Panc1 (cell line): ENCODE measurements around the gene CAMP. TPM values are rescaled to one million over a fixed set of nuclear protein-coding genes. Genes with fewer than 3 reads are reported as not detected.
"Not testable (repeated sequence)": the region's sequence is repeated elsewhere in the genome, so short reads cannot be mapped to it uniquely, and the experiment has no call there.

Experiments
- ATAC-seq: fragments of 200-7000 bp; cut with Tn5 transposase; 2 replicates; pipeline ENCODE4 v1.9.1; 2020; ENCODE audit warnings: mild to moderate bottlenecking, moderate library complexity
- BruUV-seq: library from RNA; stranded (reverse); fragments of 400-500 nt; replicated peaks from 2 replicates; lab custom pipeline; 2021; lab: Mats Ljungman, UMichigan
- CTCF ChIA-PET: fragments of 300-600 bp; sonication (Branson Sonifier 250); formaldehyde crosslinking; loops from one replicate; lab custom pipeline; 2022; ENCODE audit warnings: antibody characterized with exemption; lab: Charles Lee
- POLR2A ChIA-PET: fragments of 300-600 bp; sonication (Branson Sonifier 250); formaldehyde crosslinking; loops from one replicate; lab custom pipeline; 2022; ENCODE audit warnings: antibody characterized with exemption; lab: Charles Lee
- DNase-seq: peaks from one replicate; pipeline ENCODE4 v3.0.0-alpha.2; 2010; ENCODE audit warnings: low read depth, low spot score
- H3K27ac ChIP-seq: 2 replicates; pipeline ENCODE4 v1.5.1; 2011; ENCODE audit warnings: mild to moderate bottlenecking, low read length, inconsistent platforms
- H3K27me3 ChIP-seq: fragments of 200-500 bp; sonication (Bioruptor generic); 2 replicates; pipeline ENCODE4 v1.6.0; 2014; ENCODE audit warnings: low read length, inconsistent platforms; ENCODE audit not compliant: control insufficient read depth, insufficient read depth
- H3K36me3 ChIP-seq: fragments of 200-500 bp; sonication (Bioruptor generic); 2 replicates; pipeline ENCODE4 v1.5.1; 2014; ENCODE audit warnings: inconsistent platforms, mild to moderate bottlenecking, low read length, moderate library complexity; ENCODE audit not compliant: control insufficient read depth, insufficient read depth
- H3K4me1 ChIP-seq: 2 replicates; pipeline ENCODE4 v1.5.1; 2011; ENCODE audit warnings: inconsistent platforms, mild to moderate bottlenecking, low read length, moderate library complexity; ENCODE audit not compliant: control insufficient read depth, insufficient read depth
- H3K4me3 ChIP-seq, 2 experiments: 2 replicates each; pipeline ENCODE4 v1.5.1; 2011 to 2012; ENCODE audit warnings: low read depth in 2 of 2, low read length in 2 of 2, mild to moderate bottlenecking in 2 of 2, inconsistent platforms in 1 of 2, moderate library complexity in 1 of 2
- H3K9me3 ChIP-seq: fragments of 200-500 bp; sonication (Bioruptor generic); 2 replicates; pipeline ENCODE4 v1.5.1; 2014; ENCODE audit warnings: low read depth, mild to moderate bottlenecking, inconsistent platforms, low read length, moderate library complexity; ENCODE audit not compliant: control insufficient read depth, insufficient read depth
- CTCF ChIP-seq: fragments of 450-650 bp; IDR thresholded peaks from 2 replicates; pipeline ENCODE4 v1.5.1; 2017; ENCODE audit warnings: mild to moderate bottlenecking
- POLR2AphosphoS5 ChIP-seq: IDR thresholded peaks from 2 replicates; pipeline ENCODE4 v1.6.1; 2012; ENCODE audit warnings: mild to moderate bottlenecking, low read depth, low read length, moderate library complexity
- REST ChIP-seq, 2 experiments: IDR thresholded peaks; 2 replicates each; pipeline ENCODE4 v1.6.1; 2011 to 2012; ENCODE audit warnings: low read depth in 2 of 2, control low read depth in 1 of 2, low read length in 1 of 2, mild to moderate bottlenecking in 1 of 2, moderate library complexity in 1 of 2; ENCODE audit not compliant: insufficient read depth in 1 of 2
- SIN3A ChIP-seq: IDR thresholded peaks from 2 replicates; pipeline ENCODE4 v1.6.1; 2012; ENCODE audit warnings: low read depth, mild to moderate bottlenecking, low read length, moderate library complexity, borderline replicate concordance; ENCODE audit not compliant: insufficient read depth
- TCF7L2 ChIP-seq: IDR thresholded peaks from 2 replicates; pipeline ENCODE4 v1.6.1; 2011; ENCODE audit warnings: mild to moderate bottlenecking, low read depth, low read length, inconsistent platforms
- in situ Hi-C: cut with HindIII; loops from 2 replicates; pipeline ENCODE4 v1.10.0; 2016; ENCODE audit warnings: low sequenced_read_pairs, low pct_unique_long_range_greater_than_20kb
- intact Hi-C: fragments of 100-400 bp; cut with micrococcal nuclease; formaldehyde crosslinking; loops from one replicate; pipeline ENCODE4 v1.10.0; 2022; ENCODE audit not compliant: unreplicated experiment
- total RNA-seq: library from RNA; stranded (reverse); gene quantifications from one replicate; pipeline ENCODE4 v1.2.1, GENCODE V29; 2021; ENCODE audit not compliant: unreplicated experiment

Gene CAMP
- total RNA-seq, 1 experiment from 2014 or later: not detected

DNA sequence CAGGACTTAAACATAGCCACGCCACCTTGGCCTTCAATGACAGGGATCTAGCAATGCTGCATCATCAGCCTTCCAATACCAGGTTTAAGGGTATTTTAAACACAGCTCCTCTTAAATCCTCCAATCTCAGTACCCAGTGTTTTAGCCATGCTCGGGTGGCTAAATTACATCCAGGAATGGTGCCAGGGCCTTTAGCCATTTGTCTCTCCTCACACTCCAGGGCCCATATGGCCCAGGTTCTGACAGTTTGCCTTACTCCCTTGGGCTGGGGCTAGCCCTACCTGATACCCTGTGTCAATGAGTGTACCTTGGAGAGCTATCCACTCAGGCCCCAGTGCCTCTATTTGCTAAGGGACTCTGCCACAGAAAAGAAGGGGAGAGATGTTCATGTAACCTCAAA is 47.0 kb downstream of the CAMP start:
- H3K27me3 ChIP-seq: no peaks in the 10 kb centered on the region
- ATAC-seq: no peak
- TF ChIP-seq TCF7L2: no peak
- no peak for TF ChIP-seq CTCF
- no peak for TF ChIP-seq POLR2AphosphoS5
- TF ChIP-seq REST (IDR thresholded peaks at IDR 0.05; ENCODE audit: insufficient read depth in 1 of 2, low read depth in 2 of 2, low read length in 1 of 2): no peak
- TF ChIP-seq SIN3A: no peak

GRCh38 chr3:48271223-48271622 is 47.9 kb downstream of the CAMP start:
- H3K4me1 ChIP-seq, H3K36me3 ChIP-seq, POLR2A ChIA-PET, BruUV-seq, in situ Hi-C loops, DNase-seq, H3K27me3 ChIP-seq, H3K9me3 ChIP-seq, ATAC-seq, H3K4me3 ChIP-seq, H3K27ac ChIP-seq: not testable (repeated sequence)
- CTCF ChIA-PET: interaction anchor here (3.4 kb wide), 1 partner anchor 165 kb away, joined by 17 read pairs; no protein-coding TSS in a partner anchor
- intact Hi-C loops: loop anchor here (5.0 kb wide), 1 partner anchor 166 kb away; no protein-coding TSS in a partner anchor

More for the DNA sequence above, 47.0 kb downstream of the CAMP start:
- H3K4me1 ChIP-seq: no peaks in the 10 kb centered on the region
- no peaks in the 10 kb centered on the region for H3K9me3 ChIP-seq
- intact Hi-C loops (loop anchor here (5.0 kb wide), 1 partner anchor 167 kb away; no protein-coding TSS in a partner anchor), in situ Hi-C loops (no loop called here)
- no TSS peak for BruUV-seq
- no peak overlapping the region for H3K4me3 ChIP-seq
- no peaks in the 10 kb centered on the region; the same call in 1 of the 2 replicates for H3K36me3 ChIP-seq
- CTCF ChIA-PET: interaction anchor here (0.5 to 3.4 kb wide), 2 partner anchors 76 to 166 kb away, joined by 3 to 17 read pairs; no protein-coding TSS in a partner anchor
- no peak for DNase-seq
- POLR2A ChIA-PET: no interaction called here
- no peak overlapping the region for H3K27ac ChIP-seq

DNA sequence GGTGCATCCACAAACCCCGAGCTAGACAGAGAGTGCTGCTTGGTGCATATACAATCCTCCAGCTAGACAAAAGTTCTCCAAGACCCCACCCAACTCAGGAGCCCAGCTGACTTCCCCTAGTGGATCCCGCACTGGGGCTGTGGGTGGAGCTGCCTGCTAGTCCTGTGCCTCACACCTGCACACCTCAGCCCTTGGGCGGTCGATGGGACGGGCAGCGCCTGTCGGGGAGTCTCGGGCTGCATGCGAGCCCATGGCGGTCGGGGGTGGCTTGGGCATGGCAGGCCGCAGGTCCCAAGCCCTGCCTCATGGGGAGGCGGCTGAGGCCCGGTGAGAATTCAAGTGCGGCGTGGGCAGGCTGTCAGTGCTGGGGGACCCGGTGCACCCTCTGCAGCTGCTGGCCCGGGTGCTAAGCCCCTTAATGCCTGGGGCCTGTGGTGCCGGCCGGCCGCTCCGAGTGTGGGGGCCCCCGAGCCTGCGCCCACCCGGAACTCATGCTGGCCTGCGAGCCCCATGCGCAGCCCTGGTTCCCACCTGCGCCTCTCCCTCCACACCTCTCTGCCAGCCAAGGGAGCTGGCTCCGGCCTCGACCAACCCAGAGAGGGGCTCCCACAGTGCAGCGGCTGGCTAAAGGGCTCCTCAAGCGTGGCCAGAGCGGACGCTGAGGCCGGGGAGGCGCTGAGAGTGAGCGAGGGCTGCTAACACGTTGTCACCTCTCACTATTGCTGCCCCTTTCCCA is 48.6 kb downstream of the CAMP start:
- no peaks in the 10 kb centered on the region for H3K4me1 ChIP-seq
- in situ Hi-C loops: no loop called here
- ChIA-PET CTCF (interaction anchor here (3.4 kb wide), 1 partner anchor 164 kb away, joined by 17 read pairs; no protein-coding TSS in a partner anchor), POLR2A (no interaction called here)
- TF ChIP-seq POLR2AphosphoS5 (no peak), SIN3A (no peak), CTCF (no peak), TCF7L2 (no peak), REST (IDR thresholded peaks at IDR 0.05; ENCODE audit: insufficient read depth in 1 of 2, low read depth in 2 of 2, low read length in 1 of 2) (no peak)
- BruUV-seq: no TSS peak
- H3K9me3 ChIP-seq: no peaks in the 10 kb centered on the region
- H3K4me3 ChIP-seq: no peak overlapping the region
- no peaks in the 10 kb centered on the region; the same call in 1 of the 2 replicates for H3K36me3 ChIP-seq
- no peak overlapping the region for H3K27ac ChIP-seq
- intact Hi-C loops: loop anchor here (5.0 kb wide), 1 partner anchor 165 kb away; no protein-coding TSS in a partner anchor
- no peaks in the 10 kb centered on the region for H3K27me3 ChIP-seq
- ATAC-seq (no peak), DNase-seq (no peak)
